ENCODE data around the gene PSORS1C1.

DNA sequence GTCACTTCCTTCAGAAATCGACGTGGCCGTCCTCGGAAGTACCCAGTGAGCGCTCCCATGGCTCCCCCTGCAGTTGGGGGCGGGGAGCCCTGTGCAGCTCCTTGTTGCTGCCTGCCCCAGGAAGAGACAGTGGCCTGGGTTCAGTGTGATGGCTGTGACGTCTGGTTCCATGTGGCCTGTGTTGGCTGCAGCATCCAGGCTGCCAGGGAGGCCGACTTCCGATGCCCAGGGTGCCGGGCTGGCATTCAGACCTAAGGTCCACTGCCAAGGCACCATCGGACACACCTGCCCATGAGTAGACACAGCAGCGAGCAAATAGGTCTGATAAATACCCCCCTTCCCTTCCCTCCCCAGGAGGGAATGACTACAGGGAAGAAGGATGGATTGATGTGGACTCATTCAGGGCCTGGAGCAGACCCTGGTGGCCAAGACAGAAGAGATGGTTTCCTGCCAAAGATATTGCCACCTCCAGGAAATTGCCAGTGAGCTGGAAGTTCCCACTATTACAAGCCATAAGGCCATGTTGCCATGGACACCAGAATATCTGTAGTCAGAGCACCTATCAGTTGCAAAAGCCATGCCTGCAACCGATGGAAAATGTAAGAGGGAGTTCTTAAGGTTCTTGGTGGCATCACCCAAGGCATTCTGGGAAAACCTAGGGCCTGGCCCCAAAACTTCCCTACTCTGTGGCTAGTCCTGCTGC lies 48.0 kb downstream of the PSORS1C1 start:
- TF ChIP-seq, protein P1, sequence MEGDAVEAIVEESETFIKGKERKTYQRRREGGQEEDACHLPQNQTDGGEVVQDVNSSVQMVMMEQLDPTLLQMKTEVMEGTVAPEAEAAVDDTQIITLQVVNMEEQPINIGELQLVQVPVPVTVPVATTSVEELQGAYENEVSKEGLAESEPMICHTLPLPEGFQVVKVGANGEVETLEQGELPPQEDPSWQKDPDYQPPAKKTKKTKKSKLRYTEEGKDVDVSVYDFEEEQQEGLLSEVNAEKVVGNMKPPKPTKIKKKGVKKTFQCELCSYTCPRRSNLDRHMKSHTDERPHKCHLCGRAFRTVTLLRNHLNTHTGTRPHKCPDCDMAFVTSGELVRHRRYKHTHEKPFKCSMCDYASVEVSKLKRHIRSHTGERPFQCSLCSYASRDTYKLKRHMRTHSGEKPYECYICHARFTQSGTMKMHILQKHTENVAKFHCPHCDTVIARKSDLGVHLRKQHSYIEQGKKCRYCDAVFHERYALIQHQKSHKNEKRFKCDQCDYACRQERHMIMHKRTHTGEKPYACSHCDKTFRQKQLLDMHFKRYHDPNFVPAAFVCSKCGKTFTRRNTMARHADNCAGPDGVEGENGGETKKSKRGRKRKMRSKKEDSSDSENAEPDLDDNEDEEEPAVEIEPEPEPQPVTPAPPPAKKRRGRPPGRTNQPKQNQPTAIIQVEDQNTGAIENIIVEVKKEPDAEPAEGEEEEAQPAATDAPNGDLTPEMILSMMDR (IDR thresholded peaks at IDR 0.05): no peak
- no peak for TF ChIP-seq EZH2 (IDR thresholded peaks at IDR 0.05)

Measured in neural progenitor cell (in vitro differentiated cells).